CMK (cell line): ENCODE data around the gene SPOCK1.

Source experiments
- DNase-seq: peaks from one replicate; pipeline ENCODE4 v3.0.0-alpha.2; 2010; ENCODE audit warnings: low read depth

The SPOCK1 gene

DNA sequence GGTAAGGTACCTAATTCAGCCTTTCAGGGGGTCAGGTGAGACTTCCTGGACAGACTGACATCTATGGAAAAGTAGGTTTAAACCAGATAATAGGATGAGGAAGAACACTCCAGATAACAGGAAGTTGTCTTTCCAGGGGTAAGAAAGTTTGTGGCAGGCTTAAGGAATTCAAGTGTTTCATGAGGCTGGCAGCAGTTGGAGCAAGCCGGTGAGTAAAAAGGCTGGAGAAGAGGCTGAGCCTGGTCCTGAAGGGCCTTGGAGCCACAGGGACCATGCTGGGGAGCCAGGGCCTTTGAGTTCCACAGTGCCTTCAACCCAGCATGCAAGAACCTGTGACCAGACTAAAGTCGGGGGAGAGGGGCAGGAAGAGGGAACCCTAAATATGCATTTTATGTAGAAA is 353.4 kb downstream of the SPOCK1 start:
- no peak for DNase-seq

DNA sequence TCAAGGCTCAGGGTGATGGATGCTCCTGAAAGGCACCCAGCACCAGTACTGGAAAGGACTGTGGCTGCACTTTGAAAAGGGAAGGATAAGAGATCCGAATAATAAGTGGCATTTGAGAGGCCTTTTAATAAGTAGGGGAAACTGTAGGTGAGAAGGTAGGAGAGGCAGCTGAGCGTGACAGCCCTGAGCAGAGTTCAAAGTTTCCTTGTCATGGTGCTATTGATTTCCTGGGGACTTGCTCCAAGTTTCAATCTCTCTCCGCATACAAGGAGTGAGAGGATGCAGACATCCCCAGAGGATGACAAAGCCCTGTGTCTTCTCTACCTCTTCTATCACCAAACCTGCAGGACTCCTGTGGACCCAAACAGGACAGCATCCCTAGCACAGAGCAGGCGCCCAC is 354.5 kb downstream of the SPOCK1 start:
- DNase-seq: no peak

DNA sequence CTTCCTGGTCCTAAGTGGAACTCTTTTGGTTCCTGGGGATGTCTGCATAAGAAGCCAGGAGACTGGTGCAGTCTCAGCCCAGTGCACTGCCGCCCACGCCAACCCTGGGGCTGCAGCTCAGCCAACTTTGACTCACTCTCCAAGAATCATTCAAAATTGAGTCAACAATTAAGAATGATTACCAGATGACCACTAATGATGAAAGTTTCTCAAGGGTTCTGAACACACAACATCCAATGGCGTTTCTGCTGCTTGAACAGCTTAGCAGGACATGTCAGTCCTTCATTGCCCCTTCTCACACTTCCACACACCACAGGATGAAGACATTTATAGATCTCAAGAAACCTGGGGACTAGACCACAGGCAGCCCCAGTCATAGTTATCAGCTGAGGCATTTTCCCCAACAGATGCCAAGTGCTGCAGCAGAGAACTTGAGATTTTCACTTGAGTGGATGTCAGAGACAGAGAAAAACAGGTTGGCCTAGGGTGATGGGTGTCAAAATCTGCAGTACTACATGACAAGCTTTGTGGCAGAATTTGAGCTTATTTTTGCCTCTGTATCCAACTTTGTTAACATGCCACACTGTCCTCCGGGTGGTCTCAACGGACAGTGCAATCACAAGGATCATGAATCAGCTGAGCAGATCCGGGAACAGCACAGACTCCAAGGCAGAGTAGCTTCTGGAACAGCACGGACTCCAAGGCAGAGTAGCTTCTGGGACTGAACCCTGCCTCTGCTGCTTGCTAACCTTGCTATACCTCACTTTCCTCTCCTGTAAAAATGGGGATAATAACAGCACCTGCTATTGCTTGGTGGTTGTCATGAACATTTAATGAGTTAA is 356.1 kb downstream of the SPOCK1 start:
- no peak for DNase-seq

DNA sequence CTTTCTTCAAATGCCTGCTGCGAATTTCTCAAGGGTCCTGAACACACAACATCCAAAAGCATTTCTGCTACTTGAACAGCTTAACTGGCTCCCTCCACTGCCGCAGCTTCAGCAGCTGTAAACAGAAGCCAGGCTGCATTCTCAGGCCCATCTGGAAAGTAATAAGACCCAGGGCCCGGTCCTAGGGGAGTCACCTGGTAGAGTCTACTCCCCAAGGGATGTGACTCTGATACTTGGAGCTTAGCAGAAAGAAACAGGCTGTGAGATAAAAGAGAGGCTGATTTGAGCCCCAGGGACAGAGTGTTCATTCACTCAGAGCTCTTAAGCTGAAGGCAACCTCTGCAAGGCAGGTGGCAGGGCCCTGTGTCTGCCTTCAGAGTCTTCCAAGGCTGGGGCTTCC is 356.8 kb downstream of the SPOCK1 start:
- DNase-seq: no peak

- no peak for DNase-seq
Observed at GRCh38 chr5:137141779-137142178, 357.3 kb downstream of the SPOCK1 start.

DNA sequence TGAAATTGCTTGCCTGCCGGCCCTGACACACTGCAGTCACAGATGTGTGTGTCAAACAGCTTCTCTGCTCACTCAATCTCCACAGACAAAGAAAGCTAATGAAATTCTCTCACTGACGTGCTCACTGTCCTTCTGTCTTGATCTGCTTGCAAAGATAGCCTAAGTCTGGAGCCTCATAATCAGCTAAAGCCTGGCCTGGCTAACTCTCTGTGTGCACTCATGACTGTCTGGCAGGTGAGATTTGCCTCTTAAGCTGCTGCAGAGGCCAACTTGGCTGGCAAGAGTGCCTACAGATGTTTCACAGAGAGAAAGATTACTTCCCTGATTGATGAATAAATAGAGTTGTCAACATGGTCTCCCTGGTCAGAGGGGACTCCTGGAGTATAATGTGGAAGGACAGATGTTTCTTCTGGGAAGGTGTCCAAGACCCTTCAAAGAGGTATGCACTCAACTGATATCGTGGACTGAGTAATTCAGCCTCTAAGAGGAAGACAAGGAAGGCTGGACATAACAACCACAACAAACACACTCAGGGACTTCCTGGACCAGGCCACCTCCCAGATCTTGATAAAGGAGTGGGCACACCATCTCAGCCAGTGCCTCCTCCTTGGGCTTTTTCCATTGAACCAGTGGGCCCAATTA is 362.0 kb downstream of the SPOCK1 start:
- no peak for DNase-seq

DNA sequence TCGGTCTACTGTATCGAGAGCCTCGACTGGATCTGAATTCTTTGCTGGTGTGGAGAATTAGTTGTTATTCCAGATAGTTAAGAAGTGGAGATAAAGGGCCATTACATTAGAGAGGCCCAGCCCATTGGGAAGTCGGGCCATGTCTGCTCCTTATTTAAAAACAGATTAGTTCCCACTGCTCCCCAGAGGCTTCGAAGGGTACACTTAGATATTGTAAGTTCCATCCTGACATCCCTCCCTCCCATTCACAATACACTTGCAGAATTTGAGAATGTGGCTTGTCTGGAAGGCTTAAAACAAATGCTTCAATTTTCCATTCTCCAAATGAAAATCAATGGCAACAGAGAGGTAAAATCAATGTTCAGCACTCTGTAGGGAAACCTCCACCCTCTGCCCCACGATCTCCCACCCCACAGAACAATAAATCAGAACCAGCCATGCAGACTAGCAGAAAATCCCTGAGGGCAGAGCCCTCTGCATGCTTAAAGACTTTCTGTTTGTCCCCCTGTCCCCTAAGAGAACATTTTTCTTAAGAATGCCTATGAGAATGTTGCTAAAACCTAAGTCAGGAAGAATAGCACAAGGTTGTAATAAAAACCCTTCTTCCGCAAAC is 364.1 kb downstream of the SPOCK1 start:
- DNase-seq: no peak

GRCh38 chr5:137129886-137130680 is 369.0 kb downstream of the SPOCK1 start:
- no peak for DNase-seq

DNA sequence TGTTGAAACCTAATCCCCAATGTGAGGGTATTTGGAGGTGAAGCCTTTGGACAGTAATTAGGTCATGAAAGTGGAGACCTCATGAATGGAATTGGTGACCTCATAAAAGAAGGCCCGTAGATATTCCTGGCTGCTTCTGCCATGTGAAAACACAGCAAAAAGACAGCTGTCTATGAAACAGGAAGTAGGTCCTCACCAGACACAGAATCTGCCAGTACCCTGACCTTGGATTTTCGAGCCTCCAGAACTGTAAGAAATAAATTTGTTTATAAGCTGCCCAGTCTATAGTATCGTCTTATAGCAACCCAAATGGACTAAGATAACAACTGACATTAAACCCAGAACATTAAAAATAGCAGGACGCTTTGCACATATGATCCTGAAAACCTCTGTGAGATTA is 371.1 kb downstream of the SPOCK1 start:
- DNase-seq: no peak

DNA sequence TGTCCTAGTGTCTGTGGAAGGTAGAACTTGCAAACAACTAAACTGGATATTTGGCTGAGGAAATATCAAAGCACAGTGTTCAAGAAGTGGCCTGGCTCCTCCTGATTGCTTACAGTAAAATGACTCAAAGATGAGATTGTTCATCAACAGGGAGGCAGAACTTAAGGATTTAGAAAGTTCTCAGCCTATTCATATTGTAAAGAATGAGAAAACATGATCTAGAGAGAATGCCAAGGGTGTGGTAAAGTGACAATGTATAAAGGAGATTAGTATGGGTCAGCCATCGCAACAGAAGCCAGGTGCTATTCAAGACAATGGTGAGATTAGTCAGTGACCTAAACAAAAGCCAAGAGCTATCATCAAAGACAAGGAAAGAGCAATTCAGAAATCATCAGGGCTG is 372.3 kb downstream of the SPOCK1 start:
- no peak for DNase-seq

DNA sequence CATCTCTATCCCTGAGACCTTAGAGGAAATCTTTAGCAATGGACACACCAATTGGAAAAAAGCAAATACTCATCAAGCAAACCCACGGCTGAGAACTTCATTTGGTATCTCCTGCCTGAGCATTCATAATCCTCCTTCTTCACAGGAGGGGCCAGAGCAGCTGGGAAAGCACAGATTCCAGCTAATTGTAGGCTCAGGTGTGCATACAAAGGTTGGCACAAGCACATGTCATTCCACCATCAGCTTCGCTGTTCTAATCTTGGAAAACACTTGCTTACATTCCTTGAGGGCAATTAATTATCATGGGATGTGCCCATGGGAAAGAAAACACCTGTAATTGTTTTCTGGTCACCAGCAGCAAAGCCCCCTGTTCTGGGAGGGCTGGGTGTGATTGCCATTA is 376.6 kb downstream of the SPOCK1 start:
- DNase-seq: no peak

GRCh38 chr5:137122075-137122474 is 377.1 kb downstream of the SPOCK1 start:
- no peak for DNase-seq

- DNase-seq: no peak
Observed at GRCh38 chr5:137119321-137119720, 379.8 kb downstream of the SPOCK1 start.

DNA sequence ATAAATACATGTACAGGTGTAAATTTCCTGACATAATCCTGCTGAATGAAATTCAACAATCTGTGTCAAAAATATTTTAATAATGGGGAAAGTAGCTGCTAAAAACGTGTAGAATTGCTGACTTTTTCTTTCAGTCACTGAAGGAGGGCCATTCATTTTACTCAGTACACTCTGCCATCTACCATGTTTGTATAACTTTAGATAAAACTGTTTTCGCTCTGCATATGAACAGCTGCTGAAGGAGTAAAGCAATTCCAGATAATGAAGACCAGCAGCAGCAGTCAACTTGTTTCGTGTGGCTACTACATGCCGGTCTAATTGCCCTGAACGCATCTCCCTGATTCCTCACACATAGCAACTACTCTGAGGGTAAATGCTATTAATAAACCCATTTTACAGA is 380.5 kb downstream of the SPOCK1 start:
- no peak for DNase-seq

DNA sequence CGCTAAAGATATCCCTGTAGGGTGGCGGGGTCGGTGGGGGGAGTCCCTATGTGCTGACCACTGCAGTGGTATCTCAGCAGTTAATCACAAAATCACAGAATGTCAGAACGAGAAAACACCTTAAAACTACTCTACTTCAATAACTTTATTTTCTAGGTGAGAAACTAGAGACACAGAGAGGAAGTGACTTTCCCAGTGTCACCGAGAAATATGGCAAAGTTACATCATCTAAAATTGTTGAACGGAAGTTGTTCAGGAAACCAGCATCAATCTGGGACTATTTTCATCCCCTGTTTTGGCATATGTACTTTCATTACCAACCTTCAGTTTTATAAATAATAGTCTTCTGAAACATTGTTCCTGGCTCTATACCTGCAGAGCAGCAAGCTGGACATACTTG is 384.0 kb downstream of the SPOCK1 start:
- no peak for DNase-seq

- no peak for DNase-seq
Observed at GRCh38 chr5:137114529-137114928, 384.6 kb downstream of the SPOCK1 start.

DNA sequence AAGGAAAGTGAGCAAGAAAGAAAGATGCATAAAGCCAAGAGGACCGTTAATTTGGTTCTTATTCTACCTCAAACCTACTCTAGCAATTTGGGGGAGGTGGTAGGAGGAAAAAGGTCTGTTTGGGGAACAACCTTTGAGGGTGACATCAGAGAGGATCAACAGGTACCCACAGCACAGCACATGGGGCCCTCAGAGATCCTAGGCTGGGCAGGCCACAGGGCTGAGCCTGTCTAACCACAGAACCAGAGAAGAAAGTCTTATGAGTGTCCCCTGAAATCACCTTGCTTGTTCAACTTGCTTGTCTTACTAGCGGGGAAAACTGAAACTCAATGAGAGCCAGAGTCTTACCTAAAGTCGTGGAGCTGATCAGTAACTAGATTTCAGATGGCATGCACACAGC is 385.2 kb downstream of the SPOCK1 start:
- no peak for DNase-seq

GRCh38 chr5:137113161-137113560 is 386.0 kb downstream of the SPOCK1 start:
- DNase-seq: no peak

- DNase-seq: no peak
Observed at GRCh38 chr5:137105351-137106035, 393.6 kb downstream of the SPOCK1 start.

DNA sequence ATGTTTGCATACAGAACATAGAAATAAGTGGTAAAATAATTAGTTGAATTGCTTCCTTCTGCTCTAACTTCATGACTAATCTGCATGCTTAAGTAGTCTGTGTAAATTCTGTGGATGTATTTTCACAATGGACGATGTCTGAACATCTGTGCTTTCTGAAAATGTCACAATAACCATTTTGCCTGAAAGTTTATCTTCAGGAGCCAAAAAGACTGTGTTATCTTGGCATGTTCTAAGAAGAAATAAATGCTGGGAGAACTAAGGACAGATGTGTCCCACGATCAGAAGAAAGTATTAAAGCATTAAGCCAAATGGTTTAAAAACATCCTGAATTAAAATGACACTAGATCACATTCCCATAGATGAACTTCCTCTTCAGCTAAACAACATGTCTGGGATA is 397.6 kb downstream of the SPOCK1 start:
- no peak for DNase-seq

GRCh38 chr5:137099651-137100050 is 399.5 kb downstream of the SPOCK1 start:
- no peak for DNase-seq

- no peak for DNase-seq
Observed at GRCh38 chr5:137098663-137099062, 400.5 kb downstream of the SPOCK1 start.
